ENCODE results near the gene UPK1A. TPM values are rescaled to one million over a fixed set of nuclear protein-coding genes. Genes with fewer than 3 reads are reported as not detected.

The UPK1A gene
- total and polyA plus RNA-seq, 2 donors (not counting 3 experiments of a cell fraction or from before 2014, with no cell fraction given), result not detected

GRCh38 chr19:35693422-35693821 lies 27.1 kb downstream of the UPK1A start:
- FAIRE-seq (no peak), DNase-seq (ENCODE audit: low read depth, low spot score) (no peak)
- Histone ChIP-seq H3K79me2 (ENCODE audit: control insufficient read depth, insufficient read depth, low read length) (no peaks in the 10 kb centered on the region), H3K4me1 (ENCODE audit: control insufficient read depth, extremely low read depth, insufficient read depth, low read length) (no peaks in the 10 kb centered on the region), H3K9ac (replicated peaks; ENCODE audit: extremely low read depth, insufficient read depth, low read length) (no peak overlapping the region), H2AFZ (ENCODE audit: low read depth, low read length) (no peak overlapping the region), H4K20me1 (replicated peaks; ENCODE audit: control insufficient read depth, extremely low read depth, insufficient read depth, low read length) (no peaks in the 10 kb centered on the region), H3K27me3 (ENCODE audit: control insufficient read depth in 2 of 2, insufficient read depth in 2 of 2, low read length in 2 of 2) (no peaks in the 10 kb centered on the region), H3K4me2 (ENCODE audit: insufficient read depth, low read length) (no peak overlapping the region), H3K4me3 (replicated peaks in 1 of 3; ENCODE audit: insufficient read depth in 1 of 3, low read depth in 1 of 3, low read length in 3 of 3) (no peak overlapping the region), H3K9me3 (replicated peaks; ENCODE audit: control insufficient read depth, insufficient read depth, low read length) (no peaks in the 10 kb centered on the region), H3K27ac (ENCODE audit: insufficient read depth, low read depth, low read length) (no peak overlapping the region), H3K9me1 (replicated peaks; ENCODE audit: control insufficient read depth, extremely low read depth, insufficient read depth, low read length) (no peaks in the 10 kb centered on the region), H3K36me3 (ENCODE audit: control insufficient read depth in 2 of 2, extremely low read depth in 1 of 2, insufficient read depth in 2 of 2, low read length in 2 of 2) (no peaks in the 10 kb centered on the region)
- TF ChIP-seq MYC (IDR thresholded peaks at IDR 0.05; ENCODE audit: low read depth, low read length) (no peak), GATA2 (IDR thresholded peaks at IDR 0.05; ENCODE audit: insufficient read depth, insufficient read length, low read depth, low read length) (no peak), POLR2AphosphoS5 (IDR thresholded peaks at IDR 0.05; ENCODE audit: insufficient read depth, low read depth, low read length) (no peak), FOS (IDR thresholded peaks at IDR 0.05; ENCODE audit: borderline replicate concordance, insufficient read depth, low read length) (no peak), POLR2A (IDR thresholded peaks at IDR 0.05; ENCODE audit: low read depth, low read length) (no peak), EZH2 (IDR thresholded peaks at IDR 0.05; ENCODE audit: borderline replicate concordance, low read depth, low read length, severe bottlenecking) (no peak), JUN (IDR thresholded peaks at IDR 0.05; ENCODE audit: borderline replicate concordance, insufficient read depth, insufficient read length, low read depth) (no peak)
- TF ChIP-seq, protein P1, sequence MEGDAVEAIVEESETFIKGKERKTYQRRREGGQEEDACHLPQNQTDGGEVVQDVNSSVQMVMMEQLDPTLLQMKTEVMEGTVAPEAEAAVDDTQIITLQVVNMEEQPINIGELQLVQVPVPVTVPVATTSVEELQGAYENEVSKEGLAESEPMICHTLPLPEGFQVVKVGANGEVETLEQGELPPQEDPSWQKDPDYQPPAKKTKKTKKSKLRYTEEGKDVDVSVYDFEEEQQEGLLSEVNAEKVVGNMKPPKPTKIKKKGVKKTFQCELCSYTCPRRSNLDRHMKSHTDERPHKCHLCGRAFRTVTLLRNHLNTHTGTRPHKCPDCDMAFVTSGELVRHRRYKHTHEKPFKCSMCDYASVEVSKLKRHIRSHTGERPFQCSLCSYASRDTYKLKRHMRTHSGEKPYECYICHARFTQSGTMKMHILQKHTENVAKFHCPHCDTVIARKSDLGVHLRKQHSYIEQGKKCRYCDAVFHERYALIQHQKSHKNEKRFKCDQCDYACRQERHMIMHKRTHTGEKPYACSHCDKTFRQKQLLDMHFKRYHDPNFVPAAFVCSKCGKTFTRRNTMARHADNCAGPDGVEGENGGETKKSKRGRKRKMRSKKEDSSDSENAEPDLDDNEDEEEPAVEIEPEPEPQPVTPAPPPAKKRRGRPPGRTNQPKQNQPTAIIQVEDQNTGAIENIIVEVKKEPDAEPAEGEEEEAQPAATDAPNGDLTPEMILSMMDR (IDR thresholded peaks at IDR 0.05; ENCODE audit: extremely low read depth in 1 of 2, insufficient read depth in 1 of 2, low read depth in 1 of 2, low read length in 2 of 2), result no peak
- TF ChIP-seq, protein P2, sequence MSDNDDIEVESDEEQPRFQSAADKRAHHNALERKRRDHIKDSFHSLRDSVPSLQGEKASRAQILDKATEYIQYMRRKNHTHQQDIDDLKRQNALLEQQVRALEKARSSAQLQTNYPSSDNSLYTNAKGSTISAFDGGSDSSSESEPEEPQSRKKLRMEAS (IDR thresholded peaks at IDR 0.05; ENCODE audit: insufficient read depth, insufficient read length), result no peak
- intact Hi-C loops (cut with micrococcal nuclease) (loop anchor here (5.0 kb wide), 1 partner anchor 146 kb away; the partner anchor contains the start of gene TMEM147), dilution Hi-C loops (cut with MboI; ENCODE audit: extremely low pct_ligation_motif_present, low sequenced_read_pairs) (no loop called here)
- ChIA-PET POLR2A (no interaction called here), CTCF (interaction anchor here (2.9 to 6.8 kb wide), 2 partner anchors 9 to 126 kb away, joined by 12 to 54 read pairs; no protein-coding TSS in a partner anchor)
- BruUV-seq (replicated peaks), result no TSS peak
